Mesendoderm (in vitro differentiated cells): ENCODE measurements around the gene ITCH.

ENCODE experiments used
- DNase-seq: peaks from one replicate; pipeline ENCODE4 v3.0.0; 2013
- H2AK5ac ChIP-seq: 2 replicates; pipeline ENCODE4 v1.6.1; 2013; ENCODE audit warnings: low read length, inconsistent platforms
- H2BK120ac ChIP-seq: 2 replicates; pipeline ENCODE4 v1.6.1; 2013; ENCODE audit warnings: low read depth, mild to moderate bottlenecking, low read length, moderate library complexity, mixed read lengths
- H2BK15ac ChIP-seq: replicated peaks from 2 replicates; pipeline ENCODE4 v1.6.1; 2013; ENCODE audit warnings: low read depth, mild to moderate bottlenecking, moderate library complexity
- H2BK5ac ChIP-seq: 2 replicates; pipeline ENCODE4 v1.6.1; 2013; ENCODE audit warnings: low read length, inconsistent platforms
- H3K18ac ChIP-seq: 2 replicates; pipeline ENCODE4 v1.6.1; 2013; ENCODE audit warnings: mild to moderate bottlenecking, low read length, mixed read lengths
- H3K23ac ChIP-seq: one replicate; pipeline ENCODE4 v1.6.1; 2013; ENCODE audit warnings: low read length
- H3K27ac ChIP-seq: 2 replicates; pipeline ENCODE4 v1.5.1; 2013; ENCODE audit warnings: low read depth, mild to moderate bottlenecking, inconsistent platforms, low read length, moderate library complexity
- H3K27me3 ChIP-seq: 2 replicates; pipeline ENCODE4 v1.6.1; 2013; ENCODE audit warnings: low read length, control low read depth, mild to moderate bottlenecking, inconsistent platforms; ENCODE audit not compliant: insufficient read depth, poor library complexity
- H3K36me3 ChIP-seq: 2 replicates; pipeline ENCODE4 v1.6.1; 2013; ENCODE audit warnings: low read length, inconsistent platforms; ENCODE audit not compliant: control insufficient read depth, insufficient read depth
- H3K4ac ChIP-seq: one replicate; pipeline ENCODE4 v1.6.1; 2013; ENCODE audit warnings: low read depth, mild to moderate bottlenecking, low read length, moderate library complexity
- H3K4me1 ChIP-seq: 2 replicates; pipeline ENCODE4 v1.6.1; 2013; ENCODE audit warnings: low read depth, low read length, inconsistent platforms; ENCODE audit not compliant: control insufficient read depth
- H3K4me2 ChIP-seq: 2 replicates; pipeline ENCODE4 v1.6.1; 2013; ENCODE audit warnings: low read length
- H3K4me3 ChIP-seq: 2 replicates; pipeline ENCODE4 v1.5.1; 2013; ENCODE audit warnings: mild to moderate bottlenecking, low read length
- H3K56ac ChIP-seq: one replicate; pipeline ENCODE4 v1.6.1; 2013; ENCODE audit warnings: low read length
- H3K79me1 ChIP-seq: 2 replicates; pipeline ENCODE4 v1.6.1; 2013; ENCODE audit warnings: low read length, inconsistent platforms
- H3K79me2 ChIP-seq: 2 replicates; pipeline ENCODE4 v1.6.1; 2013; ENCODE audit warnings: mild to moderate bottlenecking, low read length; ENCODE audit not compliant: control insufficient read depth, insufficient read depth
- H3K9ac ChIP-seq: 2 replicates; pipeline ENCODE4 v1.6.1; 2013; ENCODE audit warnings: low read length, inconsistent platforms
- H4K5ac ChIP-seq: one replicate; pipeline ENCODE4 v1.6.1; 2013; ENCODE audit warnings: low read length
- H4K8ac ChIP-seq: one replicate; pipeline ENCODE4 v1.6.1; 2013; ENCODE audit warnings: low read depth, mild to moderate bottlenecking, control low read depth, low read length, moderate library complexity
- WGBS: extraction: QIAGEN DNeasy Blood & Tissue Kit; methylation state at CpG from one replicate; pipeline ENCODE4 v1.1.7; 2013; ENCODE audit warnings: low lambda C conversion rate, missing lambda C conversion rate; ENCODE audit not compliant: insufficient coverage; ENCODE audit errors: extremely low coverage; 5-methylcytosine and 5-hydroxymethylcytosine counted together

Gene ITCH

GRCh38 chr20:34537651-34538050, 174.6 kb downstream of the ITCH start:
- DNase-seq, result no peak
- Histone ChIP-seq H3K36me3 (peaks cover 8% of the 10 kb centered on the region), H2BK120ac (no peak overlapping the region), H3K56ac (no peak overlapping the region), H2BK5ac (no peak overlapping the region), H3K4ac (no peak overlapping the region), H3K4me1 (no peaks in the 10 kb centered on the region), H2BK15ac (no peak overlapping the region), H4K5ac (no peak overlapping the region), H3K79me1 (no peaks in the 10 kb centered on the region), H4K8ac (no peak overlapping the region), H3K4me3 (no peak overlapping the region), H3K27me3 (no peaks in the 10 kb centered on the region), H3K18ac (no peak overlapping the region), H3K9ac (no peak overlapping the region), H3K27ac (no peak overlapping the region), H3K23ac (no peak overlapping the region), H3K79me2 (no peaks in the 10 kb centered on the region), H3K4me2 (no peak overlapping the region), H2AK5ac (no peak overlapping the region)
- whole genome bisulfite sequencing, result no CpG with 5 or more reads among the region's 8 CpGs

DNA sequence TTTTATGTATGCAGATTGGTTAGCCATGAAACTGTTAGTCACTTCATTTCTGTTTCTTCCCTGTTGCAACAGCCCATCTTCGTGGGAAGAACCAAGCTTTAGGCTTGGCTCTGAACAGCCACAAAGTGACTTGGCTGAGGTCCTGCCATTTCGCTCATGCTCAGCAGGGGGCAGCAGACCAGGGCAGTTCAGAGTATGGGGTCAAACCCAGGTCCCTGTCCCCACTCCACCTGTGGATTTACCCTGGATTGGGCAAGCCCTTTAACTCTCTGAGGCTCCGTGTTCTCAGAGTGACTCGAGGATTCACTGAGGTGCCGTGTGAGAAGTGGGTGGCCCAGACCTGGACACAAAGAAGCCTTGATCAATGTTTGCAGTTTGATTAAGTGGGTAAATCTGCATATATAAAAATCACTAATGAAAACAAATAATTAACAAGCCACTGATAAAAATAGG, 175.6 kb downstream of the ITCH start:
- Histone ChIP-seq H3K18ac (no peak overlapping the region), H3K23ac (no peak overlapping the region), H2BK120ac (no peak overlapping the region), H3K4ac (no peak overlapping the region), H4K5ac (no peak overlapping the region), H2AK5ac (no peak overlapping the region), H3K27ac (no peak overlapping the region), H3K79me1 (no peaks in the 10 kb centered on the region), H2BK15ac (no peak overlapping the region), H3K4me2 (no peak overlapping the region), H3K36me3 (peaks cover 7% of the 10 kb centered on the region), H2BK5ac (no peak overlapping the region), H3K9ac (no peak overlapping the region), H3K56ac (no peak overlapping the region), H3K79me2 (no peaks in the 10 kb centered on the region), H3K4me1 (no peaks in the 10 kb centered on the region), H3K4me3 (no peak overlapping the region), H3K27me3 (no peaks in the 10 kb centered on the region), H4K8ac (no peak overlapping the region)
- peak; percentile 60 for DNase-seq
- no CpG with 5 or more reads among the region's 5 CpGs for WGBS

DNA sequence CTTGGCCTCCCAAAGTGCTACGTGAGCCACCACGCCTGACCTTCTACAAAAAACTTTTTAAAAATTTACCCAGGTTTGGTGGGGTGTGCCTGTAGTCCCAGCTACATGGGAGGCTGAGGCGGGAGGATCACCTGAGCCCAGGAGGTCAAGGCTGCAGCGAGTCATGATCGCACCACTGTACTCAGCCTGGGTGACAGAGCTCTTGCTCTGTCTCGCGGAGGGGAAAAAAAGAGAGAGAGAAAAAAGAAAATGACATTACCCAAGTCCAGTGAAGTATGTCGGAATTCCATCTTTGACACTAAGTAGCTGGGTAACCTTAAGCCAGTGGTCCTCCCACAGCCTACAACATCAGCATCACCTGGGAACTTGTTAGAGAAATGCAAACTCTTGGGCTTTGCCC, 176.7 kb downstream of the ITCH start:
- Histone ChIP-seq H4K5ac (no peak overlapping the region), H3K4me3 (no peak overlapping the region), H3K27me3 (no peaks in the 10 kb centered on the region), H3K23ac (no peak overlapping the region), H4K8ac (no peak overlapping the region), H3K18ac (no peak overlapping the region), H3K4me1 (no peaks in the 10 kb centered on the region), H3K4me2 (no peak overlapping the region), H3K79me2 (no peaks in the 10 kb centered on the region), H3K4ac (no peak overlapping the region), H3K79me1 (no peaks in the 10 kb centered on the region), H2BK5ac (no peak overlapping the region), H3K36me3 (peaks cover 4% of the 10 kb centered on the region), H2BK15ac (no peak overlapping the region), H3K27ac (no peak overlapping the region), H3K9ac (no peak overlapping the region), H2BK120ac (no peak overlapping the region), H2AK5ac (no peak overlapping the region), H3K56ac (no peak overlapping the region)
- no peak for DNase-seq
- no CpG with 5 or more reads among the region's 8 CpGs for WGBS

DNA sequence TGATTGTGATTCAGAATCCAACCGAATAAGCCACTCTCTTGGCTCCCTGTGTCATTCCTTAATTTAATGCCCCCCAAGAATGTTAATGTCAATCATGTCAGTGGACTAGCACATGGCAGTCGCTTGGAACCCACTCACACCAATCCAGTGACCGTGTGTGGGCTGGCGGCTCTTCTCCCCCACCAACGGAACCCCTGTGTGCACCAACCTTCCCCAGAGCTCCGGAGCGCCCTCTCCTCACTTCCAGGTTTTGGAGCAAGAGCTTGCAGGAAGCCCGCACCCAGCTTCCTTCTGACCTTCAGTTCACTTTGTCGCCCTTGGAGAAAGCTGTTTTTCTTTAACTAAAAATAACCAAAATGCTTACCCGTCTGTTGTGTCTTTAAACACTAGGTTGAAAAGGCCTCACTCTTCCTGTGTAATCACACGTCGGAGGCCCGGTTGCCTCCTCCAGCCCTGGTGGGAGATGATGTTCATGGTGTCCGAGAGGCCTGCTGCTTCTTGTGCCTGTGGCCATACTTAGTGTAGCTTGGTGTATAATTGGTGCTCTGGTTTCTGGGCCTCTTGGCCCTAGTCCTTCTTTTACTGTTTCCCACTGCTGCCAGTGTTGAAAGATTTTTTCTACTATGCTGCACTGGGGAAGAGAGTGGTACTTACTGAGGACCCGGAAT, 177.7 kb downstream of the ITCH start:
- no peak overlapping the region for H2AK5ac ChIP-seq
- H3K27ac ChIP-seq, result no peak overlapping the region
- no peak overlapping the region for H3K4ac ChIP-seq
- no peak overlapping the region for H2BK120ac ChIP-seq
- WGBS, result no CpG with 5 or more reads among the region's 15 CpGs
- H4K5ac ChIP-seq, result no peak overlapping the region
- DNase-seq, result no peak
- no peaks in the 10 kb centered on the region for H3K79me1 ChIP-seq
- no peak overlapping the region for H3K4me3 ChIP-seq
- H3K27me3 ChIP-seq, result no peaks in the 10 kb centered on the region
- H3K4me2 ChIP-seq, result no peak overlapping the region
- no peak overlapping the region for H3K56ac ChIP-seq
- H3K79me2 ChIP-seq, result no peaks in the 10 kb centered on the region
- H3K23ac ChIP-seq, result no peak overlapping the region
- no peaks in the 10 kb centered on the region for H3K4me1 ChIP-seq
- no peak overlapping the region for H4K8ac ChIP-seq
- no peak overlapping the region for H2BK15ac ChIP-seq
- peaks cover 2% of the 10 kb centered on the region for H3K36me3 ChIP-seq
- no peak overlapping the region for H3K18ac ChIP-seq
- H3K9ac ChIP-seq, result no peak overlapping the region
- H2BK5ac ChIP-seq, result no peak overlapping the region

- no CpG with 5 or more reads among the region's 13 CpGs for WGBS
- no peak for DNase-seq
- H3K23ac ChIP-seq, result no peak overlapping the region
These were observed 178.3 kb downstream of the ITCH start for GRCh38 chr20:34541264-34541901.

More at GRCh38 chr20:34541264-34541901, 178.3 kb downstream of the ITCH start:
- Histone ChIP-seq H3K18ac (no peak overlapping the region), H4K5ac (no peak overlapping the region), H3K4ac (no peak overlapping the region), H2BK5ac (no peak overlapping the region), H3K27me3 (no peaks in the 10 kb centered on the region), H3K4me3 (no peak overlapping the region), H3K56ac (no peak overlapping the region), H3K4me2 (no peak overlapping the region), H3K36me3 (no peaks in the 10 kb centered on the region), H3K4me1 (no peaks in the 10 kb centered on the region), H2BK120ac (no peak overlapping the region), H3K9ac (no peak overlapping the region), H4K8ac (no peak overlapping the region), H3K79me1 (no peaks in the 10 kb centered on the region), H2AK5ac (no peak overlapping the region), H3K27ac (no peak overlapping the region), H2BK15ac (no peak overlapping the region), H3K79me2 (no peaks in the 10 kb centered on the region)
